ENCODE measurements around the gene CKLF.
A peak's percentile ranks its signal among the peaks of the same experiment; 100 is the strongest.
"Not testable (repeated sequence)": the region's sequence is repeated elsewhere in the genome, so short reads cannot be mapped to it uniquely, and the experiment has no call there.

The CKLF gene

DNA sequence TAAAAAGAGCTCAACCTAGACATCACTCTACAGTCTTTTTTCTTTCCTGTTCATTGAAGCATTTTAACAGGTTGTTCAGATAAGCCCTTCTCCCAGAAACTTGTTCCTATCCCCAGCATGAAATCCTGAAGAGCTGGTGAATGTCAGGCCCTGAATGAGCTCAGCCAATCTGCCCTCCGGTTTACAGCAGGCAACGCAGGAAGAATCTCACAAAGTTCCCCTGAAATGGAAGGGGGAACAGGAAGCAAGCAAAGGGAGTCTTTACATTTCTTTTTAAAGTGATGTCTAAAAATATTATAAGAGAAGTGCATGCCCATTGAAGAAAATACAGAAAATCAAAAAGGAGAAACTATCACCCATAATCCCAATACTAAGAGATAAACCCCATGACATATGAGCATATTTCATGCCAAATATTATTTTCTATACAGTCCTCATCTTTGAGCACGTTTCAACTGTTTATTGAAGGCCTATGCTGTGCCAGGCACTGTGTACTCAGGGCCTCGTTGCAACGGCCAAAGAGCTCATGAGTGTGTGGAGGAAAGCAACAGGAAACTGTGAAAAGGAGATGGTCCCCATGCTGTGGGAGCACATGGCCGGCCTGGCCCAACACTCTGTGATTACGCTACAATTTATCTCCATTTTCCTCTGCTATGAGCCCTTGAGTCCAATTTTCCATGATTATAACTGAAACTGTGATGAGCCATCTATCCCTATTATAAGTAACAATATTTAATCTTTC is 8.2 kb upstream of the CKLF start:
- DNase-seq = no peak

DNA sequence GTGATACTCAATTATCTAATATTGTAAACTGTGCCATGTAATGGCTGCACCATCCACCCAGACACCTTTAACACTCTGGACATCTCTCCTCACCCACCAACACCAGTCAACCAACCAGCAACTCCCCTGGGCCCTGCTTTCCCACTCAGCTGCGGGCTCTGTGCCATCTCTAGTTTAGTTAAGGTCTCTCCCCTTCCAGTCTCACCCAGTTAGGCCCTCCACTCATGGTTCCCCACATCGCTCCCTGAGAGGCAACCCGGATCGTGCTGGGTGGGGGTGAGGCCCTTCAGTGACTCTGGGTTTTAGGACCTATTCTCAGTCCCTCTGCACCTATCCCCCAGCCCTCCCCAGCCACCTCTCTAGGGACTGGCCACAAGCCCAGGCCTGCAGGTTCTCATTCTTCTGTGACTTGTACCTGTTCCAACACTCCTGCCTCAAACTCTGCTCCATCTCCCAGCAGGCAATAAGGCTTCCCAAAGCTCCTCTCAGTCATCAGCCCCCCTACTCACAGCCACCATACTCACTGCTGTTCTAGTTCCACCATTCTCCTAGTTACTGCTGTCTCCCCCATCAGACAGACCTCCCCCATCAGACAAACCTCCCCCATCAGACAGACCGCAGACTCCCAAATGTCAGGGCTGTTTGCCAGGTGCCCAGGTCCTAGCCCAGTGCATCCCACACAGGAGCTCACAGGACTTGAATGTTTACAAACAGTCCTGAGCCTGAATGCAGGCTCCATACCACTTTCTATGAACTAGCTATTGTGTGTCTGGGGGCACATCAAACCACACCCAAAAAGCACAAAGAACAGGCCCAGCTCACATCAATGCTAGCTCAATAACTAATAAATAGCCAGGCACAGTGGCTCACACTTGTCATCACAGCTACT is 5.0 kb upstream of the CKLF start:
- DNase-seq = no peak

DNA sequence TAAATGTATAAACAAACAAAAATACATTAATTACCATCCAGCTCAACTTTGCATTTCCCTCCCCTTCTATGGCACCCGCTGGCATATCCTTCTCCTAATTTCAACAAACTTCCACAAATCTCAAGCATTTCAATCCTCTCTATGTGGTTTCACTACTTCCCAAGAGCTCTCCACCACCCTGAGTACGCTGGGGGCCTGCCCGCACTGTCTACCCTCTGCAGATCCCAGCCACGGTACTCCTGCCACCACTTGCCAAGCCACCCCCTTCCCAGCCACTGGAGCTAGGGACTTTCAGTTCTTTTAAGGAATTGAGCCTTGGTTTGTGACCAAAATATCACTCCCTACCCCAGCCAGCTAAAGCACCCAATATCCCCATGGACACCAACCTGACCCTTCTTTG is 4.3 kb upstream of the CKLF start:
- DNase-seq = no peak

DNA sequence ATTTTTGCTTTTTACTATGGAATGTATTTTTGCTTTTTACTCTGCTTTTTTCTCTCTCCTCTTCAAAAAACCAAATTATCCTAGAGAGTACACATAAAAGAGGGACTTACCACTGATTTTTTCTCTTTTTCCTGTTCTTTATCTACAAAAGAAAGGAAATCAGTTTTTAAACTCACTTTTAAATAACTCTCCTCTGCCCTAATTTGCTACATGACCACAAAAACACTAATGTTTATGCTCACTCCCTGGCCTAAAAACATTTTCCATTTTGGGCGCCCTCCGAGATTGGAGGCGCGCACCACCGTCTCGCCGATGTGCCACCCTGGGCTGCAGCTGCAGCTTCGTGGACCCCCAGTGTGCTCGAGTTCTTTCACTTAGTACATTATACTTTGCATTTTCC is 3.5 kb upstream of the CKLF start:
- no peak for DNase-seq

DNA sequence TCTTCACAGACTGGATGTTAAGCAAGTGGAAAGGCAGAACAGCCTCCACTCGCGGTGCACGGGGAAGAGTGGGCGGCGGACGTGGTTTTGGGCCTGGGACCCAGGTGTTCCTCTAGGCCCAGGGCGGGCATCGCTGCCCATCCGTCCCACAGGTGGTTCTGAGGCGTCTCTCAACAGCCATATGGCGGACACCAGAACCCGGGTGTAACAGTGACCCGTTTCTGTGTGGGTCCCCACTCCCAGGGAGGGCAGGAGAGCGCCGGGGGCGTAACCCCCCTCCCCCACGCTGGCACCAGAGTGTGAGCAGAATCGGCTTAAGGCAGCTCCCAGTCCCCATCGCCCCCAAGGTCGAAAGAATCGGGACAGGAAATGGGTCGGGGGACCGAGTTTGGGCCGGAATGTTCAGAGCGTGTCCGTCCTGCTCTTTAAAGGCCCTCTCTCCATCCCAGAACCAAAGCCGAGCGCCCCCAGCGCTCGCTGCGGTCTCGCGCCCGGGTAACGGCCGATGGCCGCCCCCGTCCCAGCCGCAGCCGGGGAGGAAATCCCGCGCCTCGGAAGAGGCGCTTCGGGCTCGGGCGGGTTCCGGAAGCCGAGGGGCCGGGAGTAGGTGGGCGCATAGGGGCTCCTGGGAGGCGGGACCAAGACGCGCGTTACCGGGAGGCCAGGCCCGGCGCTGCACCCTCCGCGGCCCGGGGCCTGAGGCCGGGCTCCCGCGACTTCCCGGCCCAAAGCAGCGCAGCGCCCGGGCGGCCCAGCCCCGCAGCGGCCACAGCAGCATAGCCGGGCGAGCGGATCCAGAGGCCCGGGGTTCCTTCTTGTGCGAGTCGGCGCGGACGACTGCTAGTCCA is 2.9 kb upstream of the CKLF start, which contains the start of gene TK2:
TK2 (minus strand) TSS at position 839 of the 848 bp plus-strand sequence; CDS start at position 778, 61 bp downstream.
- DNase-seq = no peak

DNA sequence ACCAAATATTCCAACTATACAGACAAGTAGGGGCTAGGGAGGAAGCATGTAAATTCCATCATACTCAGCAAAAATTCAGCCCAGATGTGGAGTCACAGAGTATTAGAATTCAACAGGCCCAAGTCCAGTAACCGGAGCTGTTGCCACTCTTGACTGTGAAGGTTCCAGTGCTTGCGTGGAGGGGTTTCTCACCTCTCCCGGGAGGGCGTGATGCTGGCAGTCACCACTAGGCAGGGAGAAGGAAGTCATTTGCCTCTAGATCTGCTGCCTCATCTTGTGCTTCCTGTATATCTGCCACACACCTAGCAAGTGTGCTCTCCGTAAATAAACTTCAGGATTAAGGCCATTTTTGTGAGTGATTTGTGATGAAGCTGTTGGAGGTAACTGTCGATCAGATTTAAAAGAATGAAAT is 1.0 kb upstream of the CKLF start:
- peak; percentile 71 for DNase-seq

DNA sequence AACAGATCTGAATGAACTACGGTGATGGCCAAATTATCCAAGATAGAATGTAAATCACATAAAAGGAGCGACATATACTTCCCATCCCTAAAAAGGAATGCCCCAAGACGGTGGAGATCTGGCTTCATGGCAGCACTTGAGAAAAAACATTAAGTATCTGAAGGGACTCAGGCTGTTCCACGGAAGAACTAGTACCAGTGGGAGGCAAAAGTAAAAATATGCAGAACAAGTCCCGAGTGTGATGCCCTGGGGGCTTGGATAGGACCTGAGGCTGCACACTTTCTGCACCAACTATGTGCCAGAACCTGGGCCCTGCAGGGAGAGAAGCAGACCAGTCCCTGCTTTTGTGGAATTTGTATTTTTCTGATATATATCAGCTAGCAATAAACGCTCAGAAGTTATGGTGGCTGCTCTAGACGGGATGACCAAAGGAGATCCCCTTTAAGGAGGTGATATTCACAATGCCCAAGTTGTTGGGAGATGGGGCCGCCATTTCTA is 539 bp upstream of the CKLF start:
- DNase-seq = no peak

DNA sequence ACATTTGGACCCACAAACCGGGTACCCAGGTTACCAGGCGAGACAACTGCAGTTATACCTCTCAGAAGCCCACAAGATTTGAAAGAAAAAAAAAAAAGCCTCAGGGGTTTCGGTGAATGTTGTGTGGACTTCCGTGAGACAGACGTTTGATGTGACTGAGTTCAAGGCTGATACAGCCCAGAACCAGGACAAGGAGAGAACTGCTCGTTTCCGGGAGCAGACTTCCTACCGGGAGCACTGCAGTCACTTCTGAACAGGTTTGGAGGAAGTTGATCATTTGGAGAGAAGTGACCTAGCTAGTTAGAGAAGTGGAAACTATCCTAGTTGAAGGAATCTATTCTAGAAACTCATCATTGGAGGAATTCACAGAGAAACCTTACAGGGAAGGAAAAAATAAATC is 847 bp downstream of the CKLF start:
- no peak for DNase-seq

DNA sequence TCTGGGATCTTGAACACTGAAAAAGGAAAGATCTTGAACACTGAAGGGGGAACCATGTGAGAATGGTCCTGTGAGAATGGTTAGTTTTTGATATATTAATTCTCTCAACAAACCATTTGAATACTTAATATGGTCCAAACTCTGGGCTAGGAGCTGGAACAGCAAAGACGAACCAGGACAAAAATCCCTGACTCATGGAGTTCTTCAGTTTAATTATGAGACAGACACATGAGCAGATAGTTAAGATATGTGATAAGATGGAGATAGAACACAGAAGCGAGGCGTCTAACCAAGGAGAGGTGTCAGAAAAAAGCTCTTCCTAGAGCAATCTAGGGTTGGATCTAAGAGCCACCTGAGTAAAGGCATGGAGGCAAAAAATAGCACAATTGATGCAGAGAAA is 1.6 kb downstream of the CKLF start:
- DNase-seq = no peak

DNA sequence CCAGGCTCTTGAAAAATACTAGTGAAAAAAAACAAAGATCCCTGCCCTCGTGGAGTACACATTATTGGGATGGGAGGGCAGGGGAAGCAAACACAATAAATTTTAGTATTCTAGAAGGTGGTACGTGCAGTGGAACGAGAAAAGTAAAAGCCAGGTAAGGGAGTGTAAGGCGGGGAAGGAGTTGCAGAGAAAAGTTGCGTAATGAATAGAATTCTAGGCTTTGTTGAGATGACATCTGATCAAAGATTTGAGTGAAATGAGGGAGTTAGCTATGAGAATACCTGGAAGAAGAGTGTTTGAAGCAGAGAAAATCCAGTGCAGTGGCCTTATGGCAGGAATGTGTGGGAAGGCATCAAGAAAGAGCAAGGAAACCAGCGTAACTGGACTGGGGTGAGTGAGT is 2.1 kb downstream of the CKLF start:
- no peak for DNase-seq

DNA sequence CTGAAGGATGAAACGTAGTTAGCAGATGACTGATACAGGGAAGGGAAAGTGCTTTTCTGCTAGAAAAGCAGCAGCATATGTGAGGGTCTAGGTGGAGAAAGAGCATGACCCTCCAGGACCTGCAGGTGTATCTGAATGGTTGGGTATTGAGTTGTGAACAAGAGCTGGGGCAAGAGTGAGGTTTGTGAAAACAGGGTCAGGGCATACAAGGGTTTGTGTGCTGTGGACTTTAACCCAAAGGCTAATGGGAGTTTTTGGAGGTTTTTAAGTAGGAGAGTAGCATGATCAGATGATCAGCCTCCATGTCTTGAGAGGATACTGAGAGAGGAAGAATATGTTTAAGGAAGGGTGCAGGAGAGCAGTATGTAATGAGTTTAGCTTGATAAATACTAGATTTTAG is 7.7 kb downstream of the CKLF start:
- DNase-seq = no peak

DNA sequence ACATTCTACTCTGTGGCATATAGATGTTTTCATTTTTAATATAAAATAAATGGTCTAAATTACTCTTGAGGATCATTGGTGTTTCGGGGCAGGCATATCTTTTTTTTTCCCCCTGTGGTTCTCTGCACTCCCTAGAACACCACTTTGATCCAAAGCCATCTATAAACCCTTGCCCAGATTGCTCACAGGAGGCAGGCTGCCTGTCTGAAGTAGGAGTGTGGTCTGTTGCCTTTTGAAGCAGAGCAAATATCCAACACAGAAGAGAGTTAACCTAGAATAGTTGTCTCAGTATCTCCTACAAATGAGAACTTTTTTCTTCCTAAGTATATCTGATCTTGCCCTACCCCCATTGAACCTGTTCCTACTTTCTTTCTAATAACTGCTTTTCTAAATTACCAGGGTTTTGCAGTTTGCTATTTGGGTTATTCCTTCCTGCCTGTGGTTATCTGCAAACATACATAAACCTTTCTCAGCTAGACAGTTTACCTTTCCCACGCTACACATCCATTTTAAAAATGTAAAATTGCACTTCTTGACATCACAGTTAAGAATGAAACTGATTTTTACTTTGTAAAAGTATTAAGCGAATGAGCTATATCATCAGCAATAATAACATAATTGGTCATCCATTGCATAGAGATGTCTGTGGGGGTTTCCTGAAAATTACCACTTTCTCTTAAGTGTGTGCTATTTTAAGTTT is 9.2 kb downstream of the CKLF start:
- no peak for DNase-seq

DNA sequence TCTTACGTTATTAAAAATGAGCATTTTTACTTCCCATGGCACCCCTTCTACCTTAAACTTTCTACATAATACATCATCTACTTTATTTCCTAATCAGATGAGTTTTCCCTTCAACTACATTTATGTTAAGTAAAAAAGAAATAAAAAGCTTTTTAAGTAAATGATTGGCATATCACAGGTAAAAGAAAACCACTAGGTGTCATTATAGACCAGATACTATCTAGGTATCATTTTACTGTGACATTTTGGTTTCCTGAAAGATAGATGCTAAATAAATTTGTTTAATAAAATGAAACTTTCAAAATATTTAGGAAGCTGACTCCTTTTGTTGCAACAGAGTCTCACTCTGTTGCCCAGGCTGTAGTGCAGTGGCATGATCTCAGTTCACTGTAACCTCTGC is 10.0 kb downstream of the CKLF start:
- no peak for DNase-seq

DNA sequence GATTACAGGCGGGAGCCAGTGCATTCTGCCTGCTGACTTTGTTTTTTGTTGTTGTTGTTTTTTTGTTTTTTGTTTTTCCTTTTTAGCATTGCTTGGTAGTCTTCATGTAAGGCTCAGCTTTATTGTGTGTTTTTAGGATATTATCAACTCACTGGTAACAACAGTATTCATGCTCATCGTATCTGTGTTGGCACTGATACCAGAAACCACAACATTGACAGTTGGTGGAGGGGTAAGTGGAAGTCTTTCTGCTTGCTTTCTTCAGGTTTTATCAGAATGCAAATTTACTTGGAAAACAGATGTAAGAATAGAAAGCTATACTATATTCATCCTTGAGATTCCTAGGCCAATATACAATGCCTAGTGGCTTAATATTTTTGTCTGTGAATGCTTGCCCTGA is 10.6 kb downstream of the CKLF start:
- no peak for DNase-seq

DNA sequence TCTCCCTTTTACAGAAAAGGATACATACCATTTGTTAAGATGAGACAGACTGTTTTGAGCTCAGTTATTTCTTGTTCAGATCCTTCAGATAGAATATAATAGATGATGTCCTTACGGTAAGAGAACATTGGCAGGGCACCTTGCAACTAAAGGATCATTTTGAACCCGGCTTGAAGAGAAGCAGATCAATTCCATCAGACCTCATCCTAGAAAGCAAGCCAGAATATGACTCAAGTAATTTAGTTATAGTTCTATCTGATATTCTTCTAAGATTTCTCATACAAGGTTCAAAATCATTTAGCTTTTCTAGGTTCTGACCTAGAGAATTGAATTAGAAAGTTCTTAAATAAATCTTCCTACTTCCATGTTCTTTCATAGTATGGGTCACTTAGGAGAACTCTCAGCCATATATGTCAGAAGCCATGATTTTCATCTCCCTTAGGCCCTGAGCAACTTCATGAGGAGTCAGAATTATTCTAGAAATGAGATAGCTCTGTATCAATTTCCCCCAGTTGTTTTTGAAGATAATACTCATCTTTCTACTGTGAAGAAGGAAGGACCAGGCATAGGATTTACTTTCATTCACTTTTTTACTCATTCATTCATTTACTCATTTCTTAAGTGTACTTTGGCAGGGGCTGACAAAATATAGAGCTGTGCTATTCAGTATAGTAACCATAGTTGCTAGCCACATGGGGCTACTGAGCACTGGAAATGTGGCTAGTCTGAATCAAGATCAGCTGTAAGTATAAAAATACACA is 11.4 kb downstream of the CKLF start:
- no peak for DNase-seq

DNA sequence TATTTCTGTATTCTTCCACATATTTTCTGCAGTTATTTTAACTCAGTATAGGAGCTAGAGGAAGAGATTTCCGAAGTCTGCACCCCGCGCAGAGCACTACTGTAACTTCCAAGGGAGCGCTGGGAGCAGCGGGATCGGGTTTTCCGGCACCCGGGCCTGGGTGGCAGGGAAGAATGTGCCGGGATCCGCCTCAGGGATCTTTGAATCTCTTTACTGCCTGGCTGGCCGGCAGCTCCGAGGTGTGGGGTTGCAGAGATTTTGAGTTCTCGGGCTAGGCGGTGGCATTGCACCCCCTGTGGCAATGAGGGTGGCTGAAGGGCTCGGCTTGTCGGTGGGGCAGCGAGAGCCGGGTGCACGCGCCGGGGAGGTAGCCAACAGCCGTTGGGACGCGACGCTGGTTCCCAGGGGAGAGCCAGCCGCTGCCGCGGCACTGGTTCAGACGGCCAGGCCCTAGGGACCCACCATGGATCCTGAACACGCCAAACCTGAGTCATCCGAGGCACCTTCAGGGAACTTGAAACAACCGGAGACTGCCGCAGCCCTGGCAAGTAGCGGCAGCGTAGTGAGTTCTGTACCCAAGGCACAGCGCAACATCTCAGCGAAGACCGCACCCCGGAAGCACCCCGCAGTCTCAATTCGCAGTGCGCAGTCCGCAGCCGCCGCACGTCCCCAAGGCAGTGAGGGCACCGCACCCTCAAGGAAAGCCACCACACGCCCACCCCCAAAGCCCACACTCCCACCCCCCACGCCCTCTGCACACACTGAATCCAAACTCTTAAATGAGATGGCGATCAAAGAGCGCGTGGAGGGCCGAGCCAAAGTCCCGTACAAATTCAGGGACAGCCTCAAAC is 13.9 kb downstream of the CKLF start, which contains the start of gene CMTM1:
CMTM1 (plus strand) TSS at position 389 of the 851 bp plus-strand sequence; CDS start at position 464, 75 bp downstream.
- DNase-seq = no peak

DNA sequence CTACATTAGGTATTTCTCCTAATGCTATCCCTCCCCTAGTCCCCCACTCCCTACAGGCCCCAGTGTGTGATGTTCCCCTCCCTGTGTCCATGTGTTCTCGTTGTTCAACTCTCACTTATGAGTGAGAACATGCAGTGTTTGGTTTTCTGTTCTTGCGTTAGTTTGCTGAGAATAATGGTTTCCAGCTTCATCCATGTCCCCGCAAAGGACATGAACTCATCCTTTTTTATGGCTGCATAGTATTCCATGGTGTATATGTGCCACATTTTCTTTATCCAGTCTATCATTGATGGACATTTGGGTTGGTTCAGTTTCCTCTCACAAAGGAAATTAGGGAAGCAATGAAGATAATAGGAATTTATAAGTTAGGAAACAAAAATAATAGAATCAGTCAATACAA is 14.9 kb downstream of the CKLF start:
- not testable (repeated sequence) for DNase-seq

DNA sequence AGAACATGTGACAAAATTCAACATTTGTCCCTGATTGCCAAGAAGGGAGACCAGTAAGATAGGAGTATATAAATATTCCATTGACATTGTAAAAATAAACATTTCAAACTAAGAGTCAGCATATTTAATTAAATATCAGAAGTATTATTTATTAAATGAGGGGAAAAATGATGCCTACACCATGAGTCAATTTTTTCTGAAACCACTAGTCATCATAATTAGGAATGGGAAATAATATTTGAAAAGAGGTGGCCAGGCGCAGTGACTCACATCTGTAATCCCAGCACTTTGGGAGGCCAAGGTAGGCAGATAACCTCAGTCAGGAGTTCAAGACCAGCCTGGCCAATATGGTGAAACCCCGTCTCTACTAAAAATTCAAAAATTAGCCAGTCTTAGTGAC is 16.0 kb downstream of the CKLF start:
- no peak for DNase-seq

DNA sequence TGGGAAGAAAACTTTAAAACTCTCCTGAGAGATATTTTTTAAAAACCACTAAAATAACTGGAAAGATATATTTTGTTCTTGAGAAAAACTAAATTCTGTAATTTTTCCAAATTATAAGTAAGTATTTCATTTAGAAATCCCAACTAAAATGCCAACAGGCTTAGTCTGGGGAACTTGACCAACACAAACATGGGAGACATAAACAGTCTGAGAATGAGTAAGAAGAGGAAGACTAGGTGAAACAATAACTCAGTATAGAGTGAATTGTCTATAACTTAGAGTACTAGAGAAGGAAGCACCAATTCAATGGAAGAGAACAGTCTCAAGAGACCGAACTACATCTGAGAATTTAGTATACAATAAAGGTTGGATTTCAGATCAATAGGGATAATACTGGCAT is 16.8 kb downstream of the CKLF start:
- DNase-seq = no peak

DNA sequence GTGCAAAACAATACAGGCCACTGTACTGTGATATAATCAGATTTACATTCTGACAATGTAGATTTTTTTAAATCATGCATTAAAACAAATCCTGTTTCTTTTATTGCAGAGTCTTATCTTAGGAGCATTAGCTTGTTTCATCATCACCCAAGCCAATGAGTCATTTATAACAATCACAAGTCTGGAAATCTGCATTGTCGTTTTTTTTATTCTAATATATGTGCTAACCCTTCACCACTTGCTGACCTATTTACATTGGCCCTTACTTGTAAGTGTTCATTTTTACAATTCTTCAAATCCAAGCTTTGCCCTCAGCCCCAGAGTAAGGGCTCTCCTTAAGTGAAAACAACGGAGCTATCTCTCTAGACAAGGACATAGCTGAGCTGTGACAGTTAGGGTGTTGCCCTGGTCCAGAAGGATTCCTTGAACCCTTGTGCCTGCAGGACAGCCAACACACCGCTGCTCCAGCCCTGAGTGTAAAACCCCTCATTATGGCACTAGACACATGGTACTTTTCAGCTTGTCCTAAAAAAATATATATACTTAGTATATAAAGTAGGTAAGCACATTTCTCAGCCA is 17.5 kb downstream of the CKLF start:
- no peak for DNase-seq

Measured in GF-D8 (cell line).